HG03045 (cell line): Measurements from ENCODE around the gene TMEM63B.
"Not testable (repeated sequence)": the region's sequence is repeated elsewhere in the genome, so short reads cannot be mapped to it uniquely, and the experiment has no call there.

ENCODE experiments used
- ATAC-seq: cut with Tn5 transposase; IDR thresholded peaks from one replicate; pipeline ENCODE4 v1.9.1; 2021; ENCODE audit warnings: mild to moderate bottlenecking, moderate library complexity; ENCODE audit not compliant: unreplicated experiment

TMEM63B gene

DNA sequence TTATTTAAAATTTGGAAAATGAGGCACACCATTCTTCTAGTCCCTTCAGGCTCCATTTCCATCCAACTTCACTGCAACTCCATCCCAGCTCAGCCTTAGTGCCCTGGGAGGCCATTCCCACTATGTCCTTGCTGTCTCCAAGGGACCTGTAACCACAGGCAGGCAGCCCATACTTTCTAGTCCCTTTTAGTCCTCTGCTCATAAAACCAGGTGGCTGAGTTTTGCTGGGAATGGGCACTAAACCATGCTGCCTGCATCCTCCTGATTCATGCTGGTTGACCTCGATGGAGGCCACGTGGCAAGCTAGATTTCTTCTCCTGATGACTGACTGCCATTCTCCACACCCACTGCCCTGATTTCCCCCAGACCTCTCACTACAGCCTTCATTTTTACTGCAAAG is 61.9 kb downstream of the TMEM63B start:
- ATAC-seq: no peak

DNA sequence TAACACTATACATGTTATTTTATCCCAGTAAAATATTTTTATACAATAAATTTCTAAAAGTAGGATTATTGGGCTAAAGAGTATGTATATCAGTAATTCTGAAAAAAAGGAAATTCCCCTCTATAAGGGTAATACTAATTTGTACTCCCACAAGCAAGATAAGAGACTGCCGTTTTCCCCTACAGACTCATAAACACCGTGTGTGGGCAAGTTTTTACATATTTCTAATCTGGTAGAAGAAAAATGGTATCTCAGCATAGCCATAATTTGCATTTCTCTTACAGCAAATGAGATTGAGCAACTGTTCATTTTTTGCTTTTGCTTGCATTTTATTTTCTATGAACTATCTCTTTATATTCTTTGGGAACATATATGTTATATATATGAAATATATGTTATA is 63.4 kb downstream of the TMEM63B start:
- peak; percentile 73 for ATAC-seq

DNA sequence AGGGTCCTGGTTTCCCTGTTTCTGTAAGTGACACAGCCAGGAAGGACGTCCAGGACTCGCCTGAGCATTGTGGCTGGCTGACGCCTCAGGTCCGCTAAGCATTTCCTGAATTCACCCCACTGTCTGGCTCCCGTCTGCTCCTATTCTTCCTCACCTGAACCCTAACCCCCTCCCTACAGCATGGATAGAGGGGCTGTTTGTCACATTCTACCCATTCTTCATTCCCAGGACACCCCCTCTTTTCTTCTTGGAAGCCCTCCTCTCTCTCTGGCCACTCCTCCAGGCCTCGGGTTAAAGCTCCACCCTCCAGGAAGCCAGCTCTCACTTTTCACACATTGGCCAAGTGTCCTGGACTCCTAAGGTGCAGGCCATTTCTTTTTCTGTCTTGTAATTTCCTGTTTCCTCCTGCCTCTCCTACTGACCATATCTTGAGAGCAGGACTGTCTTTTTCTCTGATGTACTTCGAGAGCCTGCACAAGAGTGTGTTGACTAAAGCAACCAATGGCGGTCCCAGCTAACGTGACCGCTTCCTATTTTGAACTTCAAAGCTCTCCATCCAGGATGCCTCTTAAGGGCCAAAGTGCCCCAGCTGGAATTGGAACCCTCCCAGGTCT is 65.2 kb downstream of the TMEM63B start:
- ATAC-seq: no peak

DNA sequence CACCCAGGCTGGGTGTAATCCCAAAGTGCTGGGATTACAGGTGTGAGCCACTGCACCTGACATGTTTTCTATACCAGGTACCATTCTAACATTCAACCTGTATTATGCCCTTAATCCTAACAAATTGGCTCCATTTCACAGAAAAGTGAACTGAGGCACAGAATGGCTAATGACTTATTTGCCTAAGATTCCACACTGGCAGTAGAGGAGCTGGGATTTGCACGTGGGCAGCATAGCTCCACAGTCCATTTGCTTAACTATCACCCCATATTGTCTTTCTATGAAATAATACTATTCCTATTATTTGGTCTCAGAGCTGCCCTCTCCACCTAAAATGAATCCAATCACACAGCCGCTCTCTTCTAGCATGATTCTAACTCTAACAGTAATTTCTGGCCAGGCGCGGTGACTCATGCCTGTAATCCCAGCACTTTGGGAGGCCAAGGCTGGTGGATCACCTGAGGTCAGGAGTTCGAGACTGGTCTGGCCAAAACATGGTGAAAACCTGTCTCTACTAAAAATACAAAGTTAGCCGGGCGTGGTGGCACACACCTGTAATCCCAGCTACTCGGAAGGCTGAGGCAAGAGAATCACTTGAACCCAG is 66.1 kb downstream of the TMEM63B start:
- no peak for ATAC-seq

DNA sequence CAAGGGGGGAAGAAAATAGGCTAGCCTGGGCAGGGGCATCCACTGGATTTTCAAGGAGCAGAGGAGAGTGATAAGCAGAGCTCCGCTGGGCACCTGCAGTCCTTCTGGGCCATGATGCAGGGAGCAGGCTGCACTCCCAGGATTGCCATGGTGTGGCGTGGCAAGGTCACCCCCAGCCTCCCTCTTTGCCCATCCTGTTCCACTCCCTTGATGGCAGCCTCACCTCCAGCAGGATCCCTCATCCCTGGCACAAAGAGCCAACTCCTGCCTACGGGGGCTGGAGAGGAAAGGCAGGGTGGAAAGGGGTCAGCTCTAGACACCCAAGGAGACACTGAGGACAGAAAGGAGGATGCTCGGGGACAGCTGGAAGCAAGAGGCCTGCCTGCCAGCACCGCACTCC is 67.0 kb downstream of the TMEM63B start:
- no peak for ATAC-seq

DNA sequence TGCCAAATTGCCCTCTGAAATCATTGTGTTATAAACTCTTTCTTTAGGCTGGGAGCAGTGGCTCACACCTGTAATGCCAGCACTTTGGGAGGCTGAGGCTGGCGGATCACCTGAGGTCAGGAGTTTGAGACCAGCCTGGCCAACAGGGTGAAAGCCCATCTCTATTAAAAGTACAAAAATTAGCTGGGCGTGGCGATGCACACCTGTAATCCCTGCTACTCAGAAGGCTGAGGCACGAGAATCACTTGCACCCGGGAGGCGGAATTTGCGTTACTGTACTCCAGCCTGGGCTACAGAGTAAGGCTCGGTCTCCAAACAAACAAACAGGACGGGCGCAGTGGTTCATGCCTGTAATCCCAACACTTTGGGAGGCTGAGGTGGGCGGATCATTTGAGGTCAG is 69.0 kb downstream of the TMEM63B start:
- not testable (repeated sequence) for ATAC-seq

DNA sequence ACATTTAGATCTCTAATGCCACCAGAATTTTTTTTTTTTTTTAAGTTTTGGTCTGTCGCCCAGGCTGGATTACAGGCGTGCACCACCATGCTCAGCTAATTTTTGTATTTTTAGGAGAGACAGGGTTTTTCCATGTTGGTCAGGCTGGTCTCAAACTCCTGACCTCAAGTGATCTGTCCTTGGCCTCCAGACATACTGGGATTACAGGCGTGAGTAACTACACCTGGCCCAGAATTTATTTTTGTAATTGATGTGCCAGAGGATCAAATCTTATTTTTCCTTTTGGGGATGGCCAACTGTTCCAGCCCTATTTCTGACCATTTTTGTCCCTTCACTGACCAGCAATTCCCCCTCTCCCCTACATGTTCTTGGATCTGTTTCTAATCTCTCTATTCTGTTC is 71.3 kb downstream of the TMEM63B start:
- ATAC-seq: no peak

DNA sequence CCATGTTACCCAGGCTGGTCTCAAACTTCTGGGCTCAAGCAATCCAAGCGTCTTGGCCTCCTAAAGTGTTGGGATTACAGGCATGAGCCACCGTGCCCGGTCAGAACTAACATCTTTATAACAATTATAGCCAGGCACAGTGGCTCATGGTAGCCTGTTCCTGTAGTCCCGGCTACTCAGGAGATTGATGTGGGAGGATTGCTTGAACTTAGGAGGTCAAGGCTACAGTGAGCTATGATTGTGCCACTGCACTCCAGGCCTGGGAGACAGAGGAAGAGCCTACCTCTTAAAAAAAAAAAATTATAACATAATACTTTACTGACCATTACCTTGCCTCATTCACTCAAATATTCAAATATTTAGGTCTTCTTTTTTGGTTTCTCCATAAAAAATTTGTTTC is 72.5 kb downstream of the TMEM63B start:
- ATAC-seq: no peak

DNA sequence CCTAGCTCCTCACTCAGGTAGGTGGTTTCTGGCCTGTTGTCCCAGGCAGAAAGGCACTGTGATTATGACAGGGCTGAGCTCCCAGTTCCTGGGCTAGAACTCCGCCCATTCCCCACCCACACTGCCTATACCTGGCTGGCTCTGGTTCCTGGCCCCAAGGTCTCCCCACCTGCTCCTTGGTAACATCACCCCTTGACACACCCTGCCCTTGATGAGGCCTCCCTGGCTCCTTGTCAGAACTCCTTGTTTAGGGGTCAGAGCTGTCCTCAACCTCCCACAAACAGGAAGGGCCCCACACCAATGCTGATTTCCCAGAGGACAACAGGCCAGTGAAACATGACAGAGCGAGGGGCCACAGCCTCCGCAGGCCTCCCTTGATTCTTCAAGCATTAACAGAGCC is 73.8 kb downstream of the TMEM63B start:
- no peak for ATAC-seq

DNA sequence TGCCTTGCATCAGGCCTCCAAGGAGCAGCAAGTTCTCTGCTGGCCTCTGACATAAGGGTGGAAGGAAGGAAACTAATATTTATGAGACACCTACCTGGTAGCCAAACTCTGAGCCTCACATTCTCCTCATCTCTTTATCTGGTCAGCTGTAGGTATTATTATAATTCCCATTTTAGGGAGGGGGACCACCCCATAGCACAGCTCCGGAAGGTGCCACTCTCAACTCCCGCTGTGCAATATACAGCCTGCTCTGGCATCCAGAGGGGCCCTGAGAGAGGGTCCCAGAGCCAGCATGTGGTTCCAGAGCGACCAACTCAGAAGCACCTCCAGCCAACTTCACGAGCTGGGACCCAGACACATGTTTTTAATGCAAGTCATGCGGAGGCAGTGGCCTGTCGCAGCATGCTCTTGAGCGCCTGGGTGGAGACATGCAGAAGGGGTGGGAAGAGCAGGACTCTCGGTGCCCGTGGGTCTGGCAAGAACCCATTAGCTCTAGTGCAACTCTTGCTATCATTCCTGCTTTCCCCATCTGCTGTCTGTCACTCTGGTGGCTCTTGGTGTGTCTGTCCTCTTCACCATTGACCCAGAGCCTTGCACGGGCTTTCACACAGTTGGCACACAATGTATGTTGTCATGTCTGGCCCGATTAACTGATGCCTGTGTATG is 74.4 kb downstream of the TMEM63B start:
- ATAC-seq: no peak

DNA sequence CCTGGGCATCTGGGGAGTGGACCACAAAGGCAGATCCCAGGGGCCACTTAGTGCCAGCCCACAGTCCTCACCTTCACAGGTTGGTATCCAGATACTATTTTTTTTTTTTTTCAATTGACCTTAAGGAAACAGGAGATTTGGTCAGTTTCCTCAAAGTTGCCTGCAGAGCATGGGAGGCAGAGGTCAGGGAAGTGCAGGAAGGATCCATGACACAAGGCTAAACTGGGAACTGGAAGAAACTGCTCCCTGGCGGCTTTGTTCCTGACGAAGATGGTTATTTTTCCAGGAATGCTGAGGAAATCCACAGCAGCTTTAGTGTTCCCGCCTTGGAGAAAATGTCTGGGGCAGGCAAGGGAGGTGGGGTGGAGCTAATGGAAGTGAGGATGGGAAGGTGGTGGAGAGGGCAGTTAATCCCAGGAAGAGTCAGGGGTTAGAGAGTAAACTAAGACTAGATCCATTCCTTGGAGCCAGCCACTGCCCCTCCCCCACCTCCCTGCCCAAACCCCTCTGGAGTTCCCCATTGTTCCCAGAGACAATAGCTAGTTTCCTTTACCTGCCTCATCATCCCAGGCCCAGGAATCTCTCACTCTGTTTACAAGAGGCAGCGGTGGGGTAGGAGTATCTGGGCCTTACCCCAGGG is 75.1 kb downstream of the TMEM63B start:
- no peak for ATAC-seq

DNA sequence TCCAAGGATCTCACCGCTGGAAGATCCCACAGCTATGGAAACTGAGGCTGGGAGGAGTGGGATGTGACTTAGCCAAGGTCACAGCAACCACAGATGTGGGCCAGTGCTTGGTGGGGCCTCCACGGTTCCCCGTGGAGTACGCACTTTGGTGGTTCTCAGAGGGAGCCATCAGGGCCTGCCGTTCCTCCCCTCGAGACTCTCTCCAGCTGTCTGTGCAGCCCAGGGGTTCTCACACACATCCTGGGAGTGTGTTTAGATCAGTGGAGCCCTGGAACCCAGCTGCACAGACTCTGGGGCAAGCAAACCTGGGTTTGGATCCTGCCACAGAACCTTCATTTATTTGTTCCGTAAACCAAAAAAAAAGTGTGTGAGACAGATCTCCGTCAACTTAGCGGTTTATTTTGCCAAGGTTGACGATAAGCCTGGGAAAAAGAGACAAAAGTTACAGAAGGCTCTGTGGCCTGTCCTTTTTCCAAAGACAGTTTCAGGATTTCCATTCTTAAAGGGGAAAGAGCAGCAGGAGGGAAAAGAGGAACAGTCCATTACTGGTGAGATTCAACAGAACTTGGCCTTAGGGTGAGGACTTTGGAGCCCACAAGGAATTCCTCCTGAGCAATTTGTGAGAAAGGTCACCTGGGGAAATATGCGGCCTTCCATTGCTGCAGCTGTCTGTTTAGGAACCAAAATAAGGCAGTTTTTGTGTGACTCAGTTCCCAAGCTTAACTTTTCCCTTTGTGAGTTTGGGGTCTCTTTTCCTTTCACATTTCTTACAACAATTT is 75.8 kb downstream of the TMEM63B start:
- no peak for ATAC-seq

DNA sequence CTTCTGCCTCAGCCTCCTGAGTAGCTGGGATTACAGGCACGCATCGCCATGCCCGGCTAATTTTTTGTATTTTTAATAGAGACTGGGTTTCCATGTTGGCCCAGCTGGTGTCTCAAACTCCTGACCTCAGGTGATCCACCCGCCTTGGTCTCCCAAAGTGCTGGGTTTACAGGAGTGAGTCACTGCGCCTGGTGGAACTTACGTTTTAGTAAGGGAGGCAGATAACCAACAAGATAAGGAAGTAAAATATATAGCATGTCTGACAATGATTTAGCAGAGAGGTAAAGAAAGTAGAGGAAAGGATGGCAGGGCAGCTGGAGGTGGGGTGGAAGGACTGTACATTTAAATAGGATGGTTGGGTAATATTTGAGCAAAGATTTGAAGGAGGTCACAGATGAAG is 76.6 kb downstream of the TMEM63B start:
- ATAC-seq: no peak
